ENCODE data around the gene COA3.
A peak's percentile ranks its signal among the peaks of the same experiment; 100 is the strongest.

Gene COA3

GRCh38 chr17:42819939-42820535, 21.5 kb upstream of the COA3 start:
- Histone ChIP-seq H3K27ac (no peak overlapping the region), H3K4me3 (no peak overlapping the region)

- Histone ChIP-seq H3K4me3 (no peak overlapping the region), H3K27ac (no peak overlapping the region)
Observed at GRCh38 chr17:42818379-42818778, 19.9 kb upstream of the COA3 start.

GRCh38 chr17:42817866-42818265, 19.4 kb upstream of the COA3 start:
- no peak overlapping the region for H3K27ac ChIP-seq

GRCh38 chr17:42814633-42815399, 16.3 kb upstream of the COA3 start:
- Histone ChIP-seq H3K27ac (no peak overlapping the region), H3K4me3 (no peak overlapping the region)

More at GRCh38 chr17:42817866-42818265, 19.4 kb upstream of the COA3 start:
- no peak overlapping the region for H3K4me3 ChIP-seq

- no peak overlapping the region for H3K4me3 ChIP-seq
- peak overlapping the region in 1 of 21 experiments; percentile 32 for H3K27ac ChIP-seq
Observed at GRCh38 chr17:42809250-42809649, 10.7 kb upstream of the COA3 start.

GRCh38 chr17:42806249-42806648, 7.7 kb upstream of the COA3 start:
- no peak overlapping the region for H3K4me3 ChIP-seq
- no peak overlapping the region for H3K27ac ChIP-seq

- Histone ChIP-seq H3K27ac (no peak overlapping the region), H3K4me3 (no peak overlapping the region)
Observed at GRCh38 chr17:42804918-42805367, 6.4 kb upstream of the COA3 start.

GRCh38 chr17:42803074-42803883, 4.8 kb upstream of the COA3 start:
- Histone ChIP-seq H3K27ac (no peak overlapping the region), H3K4me3 (no peak overlapping the region)

- Histone ChIP-seq H3K4me3 (peak overlapping the region; percentile 69 to 93 (median 79)), H3K27ac (peak overlapping the region; percentile 35 to 86 (median 79))
Observed at GRCh38 chr17:42798011-42798382, 507 bp downstream of the COA3 start.

GRCh38 chr17:42797067-42798007, 1.2 kb downstream of the COA3 start:
- Histone ChIP-seq H3K4me3 (peak overlapping the region; percentile 69 to 93 (median 79)), H3K27ac (peak overlapping the region in 9 of 21 experiments; percentile 65 to 85 (median 79))

- no peak overlapping the region for H3K27ac ChIP-seq
- no peak overlapping the region for H3K4me3 ChIP-seq
Observed at GRCh38 chr17:42796066-42796758, 2.3 kb downstream of the COA3 start.

GRCh38 chr17:42795465-42795864, 3.0 kb downstream of the COA3 start:
- no peak overlapping the region for H3K27ac ChIP-seq
- H3K4me3 ChIP-seq: no peak overlapping the region

GRCh38 chr17:42795061-42795460, 3.4 kb downstream of the COA3 start:
- no peak overlapping the region for H3K27ac ChIP-seq

GRCh38 chr17:42792545-42792944, 6.0 kb downstream of the COA3 start:
- H3K4me3 ChIP-seq: no peak overlapping the region
- H3K27ac ChIP-seq: no peak overlapping the region

More at GRCh38 chr17:42795061-42795460, 3.4 kb downstream of the COA3 start:
- no peak overlapping the region for H3K4me3 ChIP-seq

GRCh38 chr17:42791948-42792347, 6.6 kb downstream of the COA3 start:
- H3K27ac ChIP-seq: no peak overlapping the region
- H3K4me3 ChIP-seq: no peak overlapping the region

- no peak overlapping the region for H3K4me3 ChIP-seq
- no peak overlapping the region for H3K27ac ChIP-seq
Observed at GRCh38 chr17:42787266-42787665, 11.2 kb downstream of the COA3 start.

- H3K27ac ChIP-seq: no peak overlapping the region
- H3K4me3 ChIP-seq: no peak overlapping the region
Observed at GRCh38 chr17:42784811-42785592, 13.5 kb downstream of the COA3 start.

- Histone ChIP-seq H3K27ac (no peak overlapping the region), H3K4me3 (no peak overlapping the region)
Observed at GRCh38 chr17:42784409-42784808, 14.1 kb downstream of the COA3 start.
